ENCODE results near the gene ENPP1.

The ENPP1 gene

DNA sequence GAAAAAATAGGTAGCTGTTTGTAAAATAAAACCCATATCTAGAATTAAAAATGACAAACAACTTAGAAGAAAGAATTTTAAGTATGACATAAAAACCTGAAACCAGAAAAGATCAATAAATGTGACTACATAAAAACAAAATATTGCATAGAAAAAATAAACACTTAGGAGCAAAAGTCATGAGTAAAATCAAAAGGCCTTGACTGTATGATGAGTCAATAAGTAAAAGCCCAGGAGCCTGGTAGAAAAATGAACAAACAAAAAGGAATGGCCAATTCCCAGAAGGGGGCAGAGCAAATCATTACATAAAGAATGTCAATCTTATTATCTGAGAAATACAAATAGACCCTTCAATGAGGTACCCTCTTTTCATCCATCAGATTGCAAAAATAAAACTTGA is 20.7 kb upstream of the ENPP1 start:
- no peak for DNase-seq (ENCODE audit: low spot score)

DNA sequence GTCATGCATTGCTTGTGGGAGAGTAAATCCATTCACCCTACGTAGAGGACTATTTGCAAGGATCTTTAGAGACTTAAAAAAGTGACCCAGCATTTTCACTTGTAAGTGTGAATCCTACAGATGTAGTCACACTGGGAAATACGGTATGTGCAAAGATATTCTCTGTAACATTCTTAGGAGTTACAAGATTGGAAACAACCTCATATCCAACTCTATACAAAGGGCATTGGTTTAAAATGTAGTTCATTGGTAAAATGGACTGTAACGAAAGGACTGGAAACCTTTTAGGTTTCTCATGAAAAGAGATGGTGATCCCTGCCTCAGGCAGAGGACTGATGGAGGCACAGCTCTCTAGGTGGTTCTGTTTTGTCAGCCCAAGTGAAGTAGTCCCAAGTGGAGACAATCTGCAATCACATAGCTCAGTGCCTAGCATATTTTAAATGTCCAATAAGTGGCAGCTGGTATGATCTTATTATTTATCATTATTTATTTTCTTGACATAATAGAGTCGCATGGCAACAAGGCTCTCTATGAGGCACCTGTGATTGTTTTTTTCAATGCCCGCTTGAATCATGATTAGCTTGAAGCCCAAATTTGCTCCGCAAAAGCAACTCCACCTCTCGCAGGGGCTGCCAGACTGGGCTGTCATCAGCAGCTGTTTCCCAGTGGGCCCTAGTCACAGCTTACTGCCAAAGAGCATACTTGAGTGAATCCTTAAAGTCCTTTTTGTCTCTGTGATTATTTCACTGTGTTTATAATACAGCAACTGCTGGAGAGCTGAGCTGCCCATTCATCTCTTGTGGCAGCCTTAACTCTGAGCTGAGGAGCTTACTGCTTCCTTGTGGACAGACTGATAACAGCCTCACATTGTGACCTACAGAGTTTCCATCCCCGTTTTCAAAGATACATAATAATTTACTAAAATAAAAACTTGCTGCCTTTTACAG is 19.8 kb upstream of the ENPP1 start:
- DNase-seq (ENCODE audit: low spot score) = peak; percentile 22

DNA sequence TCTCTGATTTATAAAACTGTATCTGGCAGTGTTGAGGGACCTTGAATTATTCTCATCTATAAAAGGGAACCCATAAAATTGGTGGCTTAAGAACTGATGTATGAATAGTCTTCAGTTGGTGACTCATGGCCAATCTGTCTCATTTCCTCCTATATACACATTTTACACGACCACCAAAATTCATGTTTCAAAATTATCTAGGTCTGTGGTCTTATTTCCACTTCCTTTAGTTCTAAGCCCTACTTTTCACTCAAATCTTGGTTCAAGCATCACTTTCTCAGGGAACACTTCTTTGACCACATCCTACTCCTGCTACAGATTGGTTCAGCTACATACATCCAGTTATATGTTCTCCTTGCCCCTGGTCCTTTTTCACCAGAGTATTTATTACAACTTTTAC is 18.6 kb upstream of the ENPP1 start:
- DNase-seq (ENCODE audit: low spot score) = no peak

DNA sequence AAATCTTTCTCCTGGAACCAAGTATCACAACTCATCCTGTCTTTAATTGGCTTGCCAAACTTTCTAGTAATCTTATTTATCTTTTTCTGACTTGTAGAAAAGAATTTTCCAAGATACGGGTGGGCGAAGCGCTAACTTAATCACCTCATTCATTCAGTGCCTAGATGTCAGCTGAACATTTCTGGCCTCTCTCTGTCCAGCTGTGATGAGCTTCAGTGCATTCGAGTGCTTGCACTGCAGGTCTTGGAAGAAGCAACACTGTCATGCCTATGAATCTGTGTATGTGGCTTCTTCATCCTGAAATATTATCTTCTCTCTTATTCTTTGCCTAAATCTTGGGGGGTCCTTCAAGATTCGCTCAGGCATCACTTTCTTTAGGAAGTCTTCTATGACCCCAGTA is 16.3 kb upstream of the ENPP1 start:
- DNase-seq (ENCODE audit: low spot score) = no peak

DNA sequence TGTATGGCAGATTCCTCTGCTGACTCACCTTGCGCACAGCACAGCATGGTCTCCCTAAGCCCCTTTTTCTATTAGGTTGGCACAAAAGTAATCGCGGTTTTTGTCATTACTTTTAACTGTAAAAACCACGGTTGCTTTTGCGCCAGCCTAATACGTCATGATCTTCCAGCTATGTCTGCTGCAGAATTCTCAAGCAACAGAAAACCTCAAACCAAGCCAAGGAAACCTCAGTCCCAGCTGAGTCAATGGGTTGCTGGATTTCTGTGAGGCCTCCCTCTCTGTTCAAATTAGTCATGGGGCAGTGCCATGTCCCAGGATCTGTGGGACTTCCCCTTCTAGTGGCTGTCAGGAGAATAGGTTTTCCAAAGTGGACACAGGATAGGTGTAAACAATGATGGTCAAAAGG is 15.7 kb upstream of the ENPP1 start:
- no peak for DNase-seq (ENCODE audit: low spot score)

DNA sequence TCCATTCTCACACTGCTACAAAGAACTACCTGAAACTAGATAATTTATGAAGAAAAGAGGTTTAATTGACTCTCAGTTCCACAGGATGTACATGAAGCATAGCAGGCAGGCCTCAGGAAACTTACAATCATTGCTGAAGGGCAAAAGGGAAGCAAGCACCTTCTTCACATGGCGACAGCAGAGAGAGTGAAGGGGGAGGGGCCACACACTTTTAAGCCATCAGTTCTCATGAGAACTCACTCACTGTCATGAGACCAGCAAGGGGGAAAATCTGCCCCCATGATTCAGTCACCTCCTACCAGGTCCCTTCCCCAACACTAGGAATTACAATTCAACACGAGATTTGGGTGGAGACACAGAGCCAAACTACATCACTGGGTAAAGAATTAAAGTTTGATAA is 12.5 kb upstream of the ENPP1 start:
- no peak for DNase-seq (ENCODE audit: low spot score)

DNA sequence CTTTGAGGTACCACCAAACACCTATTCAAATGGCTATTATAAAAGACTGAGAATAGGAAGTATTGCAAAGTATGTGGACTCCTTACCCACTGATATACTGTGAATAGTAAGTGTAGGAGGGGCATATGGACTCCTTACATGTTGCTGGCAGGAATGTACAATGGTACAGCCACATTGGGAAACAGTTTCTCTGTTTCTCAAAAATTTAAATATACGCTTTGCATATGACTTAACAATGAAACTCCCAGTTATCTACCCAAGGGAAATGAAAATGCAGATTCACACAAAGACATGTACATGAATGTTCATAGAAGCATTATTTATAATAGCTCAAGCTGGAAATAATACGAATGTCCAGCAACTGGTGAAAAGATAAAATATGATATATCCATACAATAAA is 5.5 kb upstream of the ENPP1 start:
- DNase-seq (ENCODE audit: low spot score) = no peak

DNA sequence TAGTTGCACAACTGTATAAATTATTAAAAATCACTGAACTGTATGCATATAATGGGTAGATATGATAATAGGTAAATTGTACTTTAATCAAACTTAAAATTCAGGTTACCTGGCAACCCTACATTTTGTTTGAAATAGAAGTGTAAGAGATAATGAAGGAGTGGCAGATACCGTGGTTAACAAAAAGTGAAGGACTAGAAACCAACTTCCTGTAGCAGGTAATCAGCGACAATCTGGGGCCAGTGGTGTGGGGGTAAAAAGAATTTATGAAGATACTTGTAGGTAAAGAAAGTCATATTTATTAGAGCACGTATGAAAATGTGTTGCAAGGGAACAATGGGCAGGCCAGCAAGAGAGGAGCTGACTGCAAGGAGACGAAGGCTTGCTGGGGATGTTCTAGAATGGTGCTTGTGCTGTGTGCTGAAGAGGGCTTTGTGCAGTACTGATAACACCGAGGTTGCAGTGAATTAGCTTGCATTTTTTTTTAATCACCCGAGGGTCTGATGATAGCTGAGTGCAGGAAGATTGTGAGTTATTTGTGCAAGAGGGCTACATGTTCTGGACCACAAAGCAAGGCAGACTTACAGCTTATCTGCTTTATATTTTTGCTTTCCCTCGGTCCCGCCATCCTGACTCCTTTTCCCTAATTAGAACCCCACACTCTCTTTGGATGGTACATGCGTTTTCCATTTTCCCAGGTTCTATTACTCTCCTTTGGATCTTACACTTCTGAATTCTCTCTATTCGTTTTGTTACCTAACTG is 4.6 kb upstream of the ENPP1 start:
- no peak for DNase-seq (ENCODE audit: low spot score)

DNA sequence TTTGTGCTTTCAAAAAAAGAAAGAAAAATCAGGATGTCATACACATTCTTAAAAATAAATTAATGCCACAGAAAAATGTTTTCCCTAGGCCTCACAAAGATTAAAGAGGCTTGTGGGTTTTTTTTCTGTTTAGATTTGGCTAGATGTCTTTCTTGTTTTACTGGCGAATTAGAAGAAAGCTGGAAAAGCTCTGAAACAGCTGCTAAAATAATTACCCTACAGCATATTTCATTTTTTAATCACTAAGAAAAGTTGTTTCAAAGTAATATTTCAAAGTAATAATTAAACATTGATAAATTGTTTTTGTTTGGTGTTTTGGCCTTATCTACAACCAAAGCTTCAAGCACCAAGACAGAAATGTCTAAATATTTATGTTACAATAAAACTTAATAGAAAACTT is 3.7 kb upstream of the ENPP1 start:
- no peak for DNase-seq (ENCODE audit: low spot score)

DNA sequence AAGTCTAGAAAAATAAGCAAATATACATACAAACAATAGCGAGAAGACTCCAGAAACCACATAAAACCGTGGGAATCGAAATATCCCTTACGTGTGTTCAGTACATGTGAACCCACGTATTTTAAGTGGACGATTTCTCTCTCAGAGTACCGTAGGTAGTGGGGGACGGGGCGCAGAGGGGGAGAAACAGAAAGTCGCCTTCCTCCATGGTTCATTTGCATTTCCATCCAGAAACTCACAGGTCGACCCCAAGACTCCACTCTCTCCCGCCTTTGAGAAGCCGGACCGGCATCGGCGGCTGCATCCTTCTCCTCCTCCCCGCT is 538 bp upstream of the ENPP1 start:
- DNase-seq (ENCODE audit: low spot score) = no peak

DNA sequence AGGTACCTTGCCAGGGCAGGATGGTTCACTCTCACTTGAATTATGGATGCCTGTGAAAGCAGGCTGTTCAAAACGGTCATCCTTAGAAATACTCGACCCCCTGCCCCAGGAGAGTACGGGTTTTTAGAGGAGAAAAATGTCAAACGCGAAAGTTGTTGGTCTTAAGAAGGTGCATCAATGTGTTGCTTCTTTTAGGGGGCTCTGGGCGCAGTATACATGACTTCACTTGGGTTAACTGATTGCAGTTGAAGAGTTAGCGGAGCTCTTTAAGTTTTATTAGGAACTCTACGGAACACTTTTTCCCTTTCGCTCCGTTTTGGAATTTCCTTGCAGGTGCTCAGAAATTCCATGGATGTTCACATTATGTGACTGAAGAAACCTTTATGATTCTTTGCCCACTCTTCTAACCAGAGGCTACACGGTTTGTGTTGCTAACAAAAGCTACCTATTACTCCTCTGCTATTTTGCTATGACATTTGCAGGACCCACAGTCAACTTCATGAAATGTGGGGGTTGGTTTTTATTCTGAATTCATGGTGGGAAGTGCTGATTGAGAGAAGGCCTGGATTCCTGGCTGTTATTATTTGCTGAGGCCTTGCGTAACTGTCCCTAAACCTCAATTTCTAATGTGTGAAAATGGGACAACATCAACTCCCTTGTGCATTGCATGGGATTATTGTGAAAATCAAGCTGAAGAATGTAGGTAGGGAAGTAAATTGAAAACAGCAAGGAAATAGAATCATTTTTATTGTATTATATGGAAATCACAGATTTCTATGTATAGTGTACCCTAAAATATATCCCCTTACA is 845 bp downstream of the ENPP1 start:
- DNase-seq (ENCODE audit: low spot score) = no peak

DNA sequence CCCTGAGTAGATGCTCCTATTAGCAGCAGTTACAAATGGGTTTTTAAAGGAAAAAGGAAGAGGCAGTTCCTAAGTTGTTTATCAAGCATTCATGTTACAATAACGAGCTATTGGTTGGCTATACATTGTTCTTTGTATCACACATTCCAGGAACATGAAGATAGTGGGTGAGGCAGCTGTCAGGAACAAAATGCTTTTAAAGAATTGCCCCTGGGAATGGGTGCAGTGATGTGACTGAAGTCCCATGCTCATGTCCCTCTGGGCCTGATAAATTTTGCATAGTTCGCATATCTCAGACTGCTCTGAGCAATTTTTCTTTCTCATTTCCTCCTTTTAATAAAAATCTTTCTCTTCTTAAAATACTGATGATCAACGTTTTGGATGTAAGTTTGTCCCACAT is 3.7 kb downstream of the ENPP1 start:
- no peak for DNase-seq (ENCODE audit: low spot score)

DNA sequence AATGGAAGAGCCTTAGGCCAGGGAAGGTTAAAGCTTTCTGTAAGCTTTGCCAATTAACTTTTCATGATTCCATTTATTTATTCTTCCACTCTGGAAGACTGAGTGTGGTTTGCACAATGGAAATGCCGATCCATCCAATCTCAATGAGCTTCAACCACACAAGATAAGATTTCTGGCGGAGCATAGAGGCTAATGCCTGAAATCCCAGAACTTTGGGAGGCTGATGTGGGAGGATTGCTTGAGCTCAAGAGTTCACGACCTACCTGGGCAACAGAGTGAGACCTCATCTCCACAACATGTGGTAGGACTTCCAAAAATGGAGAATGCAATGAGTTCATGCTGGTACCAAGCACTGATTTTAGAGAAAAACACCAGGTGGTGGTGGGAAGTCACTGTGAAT is 6.2 kb downstream of the ENPP1 start:
- DNase-seq (ENCODE audit: low spot score) = no peak

DNA sequence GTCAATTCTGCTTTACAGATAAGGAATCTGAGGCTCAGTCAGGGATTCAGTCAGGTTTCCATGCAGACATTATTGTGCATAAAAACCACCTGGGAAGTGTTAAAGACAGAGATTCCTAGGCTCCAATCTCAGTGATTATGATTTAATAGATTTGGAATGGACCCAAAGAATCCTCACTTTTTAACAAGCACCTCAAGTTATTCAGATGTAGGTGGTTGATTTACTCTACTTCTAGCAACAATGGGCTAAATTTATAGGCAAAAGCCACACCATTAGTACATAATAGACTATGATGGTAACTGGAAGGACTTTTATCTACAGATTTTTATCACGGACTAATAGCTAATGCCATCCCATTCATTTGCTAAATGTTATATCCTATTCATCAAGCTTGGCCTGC is 9.0 kb downstream of the ENPP1 start:
- DNase-seq (ENCODE audit: low spot score) = no peak

DNA sequence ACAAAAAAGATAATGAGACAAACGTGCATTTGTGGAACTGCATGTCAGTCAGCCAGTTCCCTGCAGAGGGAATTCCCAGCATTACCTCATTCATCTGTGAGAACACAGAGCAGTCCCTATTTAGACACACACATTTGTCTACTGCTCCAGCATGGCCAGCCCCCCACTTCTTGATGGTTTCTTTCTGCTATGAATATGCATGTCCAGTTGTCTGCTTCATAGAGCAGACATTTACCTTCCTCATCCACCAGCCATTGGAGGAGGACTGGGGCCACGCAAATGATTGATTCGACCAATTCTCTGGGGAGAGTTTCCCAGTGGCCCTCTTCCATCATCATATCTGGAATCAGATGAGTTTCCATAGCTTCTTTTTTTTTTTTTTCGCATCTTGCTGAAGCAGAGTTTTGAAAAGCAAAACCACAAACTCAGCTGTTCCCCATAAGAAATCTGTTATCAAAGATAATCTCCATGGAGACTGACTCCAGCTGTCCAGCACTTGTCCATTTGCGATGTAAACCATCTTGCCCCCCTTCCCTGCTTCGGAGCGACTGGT is 11.8 kb downstream of the ENPP1 start:
- peak; percentile 65 for DNase-seq (ENCODE audit: low spot score)

DNA sequence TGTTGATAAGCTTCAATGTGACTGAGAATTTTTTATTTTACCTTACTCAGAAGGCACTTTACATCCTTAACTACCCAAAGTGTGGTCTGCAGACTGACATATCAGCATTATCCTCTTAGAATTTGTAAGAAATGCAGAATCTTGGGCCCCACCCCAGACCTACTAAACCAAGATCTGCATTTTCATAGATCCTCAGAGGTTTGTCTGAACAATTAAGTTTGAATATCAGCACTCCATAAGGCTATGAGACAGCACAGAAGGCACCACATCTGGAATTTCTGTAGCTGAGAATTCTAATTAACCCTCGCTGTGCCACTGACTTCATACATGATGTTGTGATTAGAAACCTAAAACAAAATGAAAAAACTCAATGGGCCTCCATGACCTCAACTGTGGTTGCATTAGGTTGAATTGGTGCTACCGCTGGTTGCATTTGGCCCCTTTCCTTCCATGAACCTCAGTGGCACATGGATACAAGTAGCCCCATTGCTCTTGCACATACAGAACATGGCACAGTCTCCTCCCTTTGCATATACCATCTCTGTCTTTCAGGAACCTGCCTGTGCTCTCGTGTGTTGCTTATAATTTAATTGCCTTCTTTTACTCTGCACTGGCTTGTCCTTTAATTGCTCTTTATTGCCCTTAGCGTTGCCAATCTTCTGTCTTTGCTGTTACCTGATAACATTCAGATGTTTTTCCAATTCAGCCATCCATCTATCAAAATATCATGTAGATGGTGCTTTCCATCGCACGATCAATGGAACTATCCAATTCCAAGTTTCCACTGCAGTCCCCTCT is 13.4 kb downstream of the ENPP1 start:
- DNase-seq (ENCODE audit: low spot score) = no peak

DNA sequence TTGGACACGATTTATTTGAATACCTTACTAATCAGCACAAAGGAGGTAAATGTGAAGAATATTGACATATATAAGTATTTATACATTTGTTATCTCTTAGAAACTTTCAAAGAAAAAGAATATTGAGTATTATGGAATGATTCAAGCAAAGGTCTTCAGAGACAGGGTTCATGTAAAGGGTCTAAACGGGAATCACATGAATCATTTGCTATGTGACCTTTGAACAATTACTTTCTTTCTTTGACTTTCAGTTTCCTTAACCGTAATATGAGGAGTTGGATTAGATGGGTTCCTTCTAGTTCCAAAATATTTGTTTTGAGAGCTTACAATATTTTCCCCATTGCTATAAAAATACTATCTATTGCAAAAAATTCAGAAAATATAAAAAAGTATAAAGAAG is 14.3 kb downstream of the ENPP1 start:
- no peak for DNase-seq (ENCODE audit: low spot score)

DNA sequence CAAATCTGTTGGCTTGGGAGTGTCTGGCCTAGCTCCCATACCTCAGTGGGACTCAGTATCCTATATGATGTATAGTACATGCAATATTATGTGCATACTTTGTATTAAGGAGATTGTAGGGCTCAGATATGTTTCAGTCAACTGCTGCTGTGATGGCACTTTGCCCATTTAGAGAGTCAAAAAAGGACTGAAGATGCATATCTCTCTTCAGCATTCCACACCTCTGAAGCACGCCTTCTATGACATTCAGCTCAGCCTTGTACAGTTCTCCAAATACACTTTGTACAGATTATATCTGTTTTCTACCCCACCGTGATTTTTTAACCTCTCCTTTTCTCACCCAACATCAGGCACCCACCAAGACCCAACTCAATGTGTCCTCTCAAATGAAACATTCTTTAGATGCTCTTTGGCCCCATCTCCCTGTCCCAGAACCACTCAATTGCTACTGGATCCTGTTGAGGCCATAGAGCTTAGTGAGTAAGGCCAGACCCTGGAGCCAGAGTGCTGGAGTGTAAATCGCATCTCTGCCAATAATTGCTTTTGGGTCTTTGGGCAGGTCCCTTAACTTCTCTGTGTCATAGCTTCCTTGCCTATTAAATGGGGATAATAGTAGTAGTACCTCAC is 15.6 kb downstream of the ENPP1 start:
- no peak for DNase-seq (ENCODE audit: low spot score)

DNA sequence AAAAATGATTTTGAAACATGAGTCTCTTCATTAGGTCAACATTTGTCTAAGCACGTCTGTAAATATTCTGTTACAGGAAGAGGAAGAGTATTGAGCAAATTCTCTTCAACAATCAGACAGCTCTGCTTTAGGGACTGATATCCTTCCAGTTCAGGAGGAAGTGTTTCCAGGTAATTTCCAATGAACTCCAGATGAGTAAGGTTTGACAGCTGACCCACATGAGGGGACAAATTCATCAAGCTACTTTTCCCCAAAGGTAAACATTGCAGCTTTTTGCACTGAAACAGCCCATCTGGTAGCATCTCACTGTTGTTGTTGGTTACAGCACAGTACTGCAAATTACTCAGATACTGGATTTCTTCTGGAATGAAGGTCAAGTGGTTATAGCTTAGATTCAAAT is 18.1 kb downstream of the ENPP1 start:
- DNase-seq (ENCODE audit: low spot score) = no peak

DNA sequence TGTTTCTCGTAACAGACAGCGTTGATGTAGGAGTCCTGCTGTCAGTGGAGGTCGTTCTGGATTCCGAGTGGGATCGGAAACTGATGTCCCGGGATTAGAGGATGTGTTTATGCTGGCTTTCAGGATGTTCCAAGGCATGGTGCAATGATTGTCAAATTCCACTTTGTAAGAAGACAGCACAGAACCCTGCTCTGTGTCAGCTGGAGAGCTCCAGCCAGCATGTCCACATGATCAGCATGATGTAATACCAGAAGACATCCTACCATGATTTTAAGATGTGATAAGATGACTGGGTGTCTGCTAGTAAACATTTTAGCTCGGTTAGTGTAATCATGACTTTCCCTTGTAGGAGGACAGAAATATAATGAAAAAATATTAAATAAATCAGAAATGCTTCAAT is 20.3 kb downstream of the ENPP1 start:
- DNase-seq (ENCODE audit: low spot score) = no peak

DNA sequence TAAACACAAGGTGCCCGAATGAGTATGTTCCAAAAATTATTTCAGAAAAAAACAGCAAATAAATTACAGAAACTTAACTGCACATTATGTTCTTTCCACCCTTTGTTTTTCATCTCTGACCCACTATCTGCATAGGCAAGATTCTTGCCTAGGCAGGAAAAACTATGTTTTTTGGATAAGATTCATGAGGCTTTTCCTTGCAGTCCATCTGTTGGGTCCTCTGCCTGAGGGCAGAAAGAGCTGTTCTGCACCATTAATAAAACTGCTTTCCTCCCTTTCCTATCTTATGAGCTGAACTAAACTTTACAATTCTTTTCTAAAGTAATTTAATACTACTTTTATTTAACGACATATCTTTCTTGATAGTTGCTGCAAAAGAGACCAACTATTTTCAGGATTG is 21.1 kb downstream of the ENPP1 start:
- no peak for DNase-seq (ENCODE audit: low spot score)
